Measurements from ENCODE around the gene INPP5K. TPM values are rescaled to one million over a fixed set of nuclear protein-coding genes. Genes with fewer than 3 reads are reported as not detected.

The INPP5K gene
- total and polyA plus RNA-seq, 2 of the 4 experiments (the other 2 are of a cell fraction): 14.9 to 17.4 TPM

DNA sequence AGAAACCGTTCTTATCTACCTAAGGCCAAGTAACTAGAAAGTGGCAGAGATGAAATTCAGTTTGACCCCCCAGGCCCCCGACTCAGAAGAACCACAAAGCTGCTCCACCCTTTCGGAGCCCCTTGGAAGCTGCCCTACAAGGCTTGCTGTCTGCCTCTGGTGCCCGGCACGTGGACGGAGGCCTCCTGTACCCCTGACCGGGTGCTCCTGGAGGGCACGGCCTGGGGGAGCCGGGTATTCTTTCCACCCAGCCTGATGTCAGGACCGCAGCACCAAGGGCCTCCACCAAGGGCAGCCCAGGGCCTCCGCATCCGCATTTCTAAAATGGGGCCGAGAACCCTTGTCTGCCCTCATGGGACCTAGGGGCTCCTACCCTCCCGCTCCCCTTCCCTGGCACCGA is 44.9 kb downstream of the INPP5K start:
- H3K27me3 ChIP-seq (ENCODE audit: control insufficient read depth, insufficient read depth, low read length): no peaks in the 10 kb centered on the region
- H3K27ac ChIP-seq (ENCODE audit: insufficient read depth, low read length): no peak overlapping the region
- CTCF ChIA-PET: no interaction called here
- intact Hi-C loops (cut with micrococcal nuclease): no loop called here
- no peak overlapping the region for H3K9ac ChIP-seq (ENCODE audit: low read depth, low read length)
- 92% methylated on average over 14 of the region's 15 CpGs; no CpG with 5 or more reads in 1 of the 2 experiments for WGBS, 2 experiments (ENCODE audit: extremely low coverage in 2 of 2, insufficient read length in 1 of 2)
- H2BK120ac ChIP-seq (ENCODE audit: low read depth, low read length): no peak overlapping the region
- POLR2A ChIA-PET (ENCODE audit: unreplicated experiment): no interaction called here
- H4K91ac ChIP-seq (ENCODE audit: insufficient read depth, low read depth, low read length): no peak overlapping the region
- H3K56ac ChIP-seq (ENCODE audit: extremely low read depth, insufficient read depth, low read length): no peak overlapping the region
- no peak overlapping the region for H4K5ac ChIP-seq (ENCODE audit: low read depth, low read length)
- no peak overlapping the region for H2AFZ ChIP-seq (replicated peaks; ENCODE audit: low read length, poor library complexity)
- no peak overlapping the region for H2BK20ac ChIP-seq (ENCODE audit: low read depth, low read length)
- DNase-seq (no peak), ATAC-seq (ENCODE audit: low read depth) (no peak)
- no peak overlapping the region for H3K4me2 ChIP-seq (ENCODE audit: low read depth, low read length)
- no TSS peak for BruUV-seq (replicated peaks)
- TF ChIP-seq USF2 (IDR thresholded peaks at IDR 0.05; ENCODE audit: low read depth, low read length): no peak
- TF ChIP-seq MXI1 (IDR thresholded peaks at IDR 0.05; ENCODE audit: borderline replicate concordance, low read depth, low read length): no peak
- no peak for TF ChIP-seq FOS (IDR thresholded peaks at IDR 0.05; ENCODE audit: low read depth, low read length)
- TF ChIP-seq CHD1 (IDR thresholded peaks at IDR 0.05; ENCODE audit: low read depth, low read length): no peak
- TF ChIP-seq CTCF (conservative IDR thresholded peaks at IDR 0.05; ENCODE audit: low read depth, low read length): no peak
- TF ChIP-seq MAFK (IDR thresholded peaks at IDR 0.05; ENCODE audit: low read depth, low read length): no peak
- no peak for TF ChIP-seq BHLHE40 (IDR thresholded peaks at IDR 0.05; ENCODE audit: low read depth, low read length)
- no peak for TF ChIP-seq MAZ (IDR thresholded peaks at IDR 0.05; ENCODE audit: borderline replicate concordance, low read depth, low read length)
- TF ChIP-seq ELK1 (IDR thresholded peaks at IDR 0.05; ENCODE audit: borderline replicate concordance, low read depth, low read length): no peak
- TF ChIP-seq CEBPB (IDR thresholded peaks at IDR 0.05; ENCODE audit: low read depth, low read length): no peak
- no peak for TF ChIP-seq SMC3 (IDR thresholded peaks at IDR 0.05; ENCODE audit: low read depth, low read length)
- no peak for TF ChIP-seq POLR2A (IDR thresholded peaks at IDR 0.05; ENCODE audit: low read depth, low read length)
- no peak for TF ChIP-seq NFE2L2 (IDR thresholded peaks at IDR 0.05; ENCODE audit: low read depth, low read length)
- TF ChIP-seq RCOR1 (IDR thresholded peaks at IDR 0.05; ENCODE audit: insufficient replicate concordance, low read length): no peak
- no peak for TF ChIP-seq RAD21 (IDR thresholded peaks at IDR 0.05; ENCODE audit: low read length)
- TF ChIP-seq RFX5 (IDR thresholded peaks at IDR 0.05; ENCODE audit: low read depth, low read length): no peak
- H3K9me3 ChIP-seq (ENCODE audit: control insufficient read depth, insufficient read depth, low read length): no peaks in the 10 kb centered on the region
- no peak overlapping the region for H2AK9ac ChIP-seq (replicated peaks; ENCODE audit: low read depth, low read length, poor library complexity)
- no peak overlapping the region for H3K23ac ChIP-seq (ENCODE audit: low read depth, low read length)
- dilution Hi-C loops (cut with HindIII; ENCODE audit: low sequenced_read_pairs, unreplicated experiment): no loop called here
- H4K20me1 ChIP-seq (ENCODE audit: insufficient read depth, low read length): peaks cover 24% of the 10 kb centered on the region; the same call in 1 of the 2 replicates
- H3K4me1 ChIP-seq (ENCODE audit: control insufficient read depth, insufficient read depth, low read length): no peaks in the 10 kb centered on the region
- in situ Hi-C loops (cut with MboI; ENCODE audit: low sequenced_read_pairs): no loop called here
- H3K18ac ChIP-seq (ENCODE audit: low read depth, low read length): no peak overlapping the region
- no peak overlapping the region for H3K14ac ChIP-seq (replicated peaks; ENCODE audit: low read depth, low read length)
- no peak overlapping the region for H2BK5ac ChIP-seq (ENCODE audit: low read depth, low read length, poor library complexity, severe bottlenecking)
- no peak overlapping the region for H2AK5ac ChIP-seq (ENCODE audit: low read depth, low read length)
- no peak overlapping the region for H4K8ac ChIP-seq (ENCODE audit: low read depth in 2 of 2, low read length in 2 of 2)
- H3K79me1 ChIP-seq (ENCODE audit: low read depth in 1 of 2, low read length in 2 of 2): peaks cover 22 to 42% of the 10 kb centered on the region in 2 experiments
- peaks cover 79% of the 10 kb centered on the region for H3K36me3 ChIP-seq (ENCODE audit: control insufficient read depth, insufficient read depth, low read length)
- H2BK15ac ChIP-seq (ENCODE audit: low read depth, low read length): no peak overlapping the region
- no peak overlapping the region for H3K4ac ChIP-seq (ENCODE audit: low read depth, low read length)
- H3K4me3 ChIP-seq (ENCODE audit: insufficient read depth, low read depth, low read length): no peak overlapping the region
- no peaks in the 10 kb centered on the region for H3K9me1 ChIP-seq (ENCODE audit: insufficient read depth, low read length)

Data from IMR-90 (cell line).